Measurements from ENCODE around the gene ADIRF.
A peak's percentile ranks its signal among the peaks of the same experiment; 100 is the strongest.
"Not testable (repeated sequence)": the region's sequence is repeated elsewhere in the genome, so short reads cannot be mapped to it uniquely, and the experiment has no call there.

The ADIRF gene

GRCh38 chr10:86981020-86981419 is 12.7 kb downstream of the ADIRF start:
- not testable (repeated sequence) for DNase-seq

GRCh38 chr10:86981716-86982115 is 13.4 kb downstream of the ADIRF start:
- no peak for DNase-seq

- DNase-seq = not testable (repeated sequence)
Observed at GRCh38 chr10:86984498-86984897, 16.2 kb downstream of the ADIRF start.

- no peak for DNase-seq
Observed at GRCh38 chr10:86988520-86988919, 20.2 kb downstream of the ADIRF start.

GRCh38 chr10:86991362-86991761 is 23.1 kb downstream of the ADIRF start:
- DNase-seq = not testable (repeated sequence)

- DNase-seq = no peak
Observed at GRCh38 chr10:86992456-86992855, 24.2 kb downstream of the ADIRF start.

- no peak for DNase-seq
Observed at GRCh38 chr10:86992929-86993328, 24.6 kb downstream of the ADIRF start.

GRCh38 chr10:86999802-87000403 is 31.6 kb downstream of the ADIRF start:
- DNase-seq = not testable (repeated sequence)

- no peak for DNase-seq
Observed at GRCh38 chr10:87000491-87000890, 32.2 kb downstream of the ADIRF start.

- DNase-seq = not testable (repeated sequence)
Observed at GRCh38 chr10:87007124-87007523, 38.8 kb downstream of the ADIRF start.

- not testable (repeated sequence) for DNase-seq
Observed at GRCh38 chr10:87007674-87008073, 39.4 kb downstream of the ADIRF start.

GRCh38 chr10:87008303-87008702 is 40.0 kb downstream of the ADIRF start:
- not testable (repeated sequence) for DNase-seq

- peak in 1 of 2 experiments; percentile 27 for DNase-seq
Observed at GRCh38 chr10:87009134-87009696, 40.9 kb downstream of the ADIRF start.

- DNase-seq = not testable (repeated sequence)
Observed at GRCh38 chr10:87013528-87013927, 45.2 kb downstream of the ADIRF start.

- DNase-seq = not testable (repeated sequence)
Observed at GRCh38 chr10:87014986-87015716, 46.9 kb downstream of the ADIRF start.

GRCh38 chr10:87018127-87018526 is 49.8 kb downstream of the ADIRF start:
- DNase-seq = not testable (repeated sequence)

GRCh38 chr10:87019066-87019465 is 50.8 kb downstream of the ADIRF start:
- DNase-seq = not testable (repeated sequence)

GRCh38 chr10:87019504-87019903 is 51.2 kb downstream of the ADIRF start:
- not testable (repeated sequence) for DNase-seq

GRCh38 chr10:87020056-87020455 is 51.8 kb downstream of the ADIRF start, which contains the start of gene FAM25A:
TSS of gene FAM25A (plus strand) at chr10:87020294. CDS start at chr10:87020325, 31 bp downstream.
- DNase-seq = not testable (repeated sequence)

All from NCI-H446 (cell line).